Urothelium cell line (cell line): Measurements from ENCODE around the gene ACTR6.
"Not testable (repeated sequence)": the region's sequence is repeated elsewhere in the genome, so short reads cannot be mapped to it uniquely, and the experiment has no call there.

Source experiments
- DNase-seq: peaks from one replicate; pipeline ENCODE4 v3.0.0; 2011; ENCODE audit warnings: low spot score, mixed read lengths
- FAIRE-seq: peaks from 2 replicates; lab custom pipeline; 2011; peaks lifted over from hg19 to GRCh38; lab: Jason Lieb, UNC

ACTR6 gene

GRCh38 chr12:100184549-100185145 is 16.0 kb upstream of the ACTR6 start:
- FAIRE-seq = no peak
- DNase-seq = no peak

GRCh38 chr12:100185361-100185894 is 15.2 kb upstream of the ACTR6 start:
- DNase-seq = no peak
- no peak for FAIRE-seq

- FAIRE-seq (no peak), DNase-seq (no peak)
Observed at GRCh38 chr12:100186071-100186470, 14.5 kb upstream of the ACTR6 start.

- DNase-seq (no peak), FAIRE-seq (no peak)
Observed at GRCh38 chr12:100187068-100187467, 13.5 kb upstream of the ACTR6 start.

- FAIRE-seq (no peak), DNase-seq (no peak)
Observed at GRCh38 chr12:100187857-100188519, 12.6 kb upstream of the ACTR6 start.

GRCh38 chr12:100188888-100189635 is 11.6 kb upstream of the ACTR6 start:
- FAIRE-seq, DNase-seq: not testable (repeated sequence)

- no peak for FAIRE-seq
Observed at GRCh38 chr12:100189636-100190394, 10.8 kb upstream of the ACTR6 start.

GRCh38 chr12:100193085-100193484 is 7.5 kb upstream of the ACTR6 start:
- DNase-seq = no peak
- FAIRE-seq = no peak

More at GRCh38 chr12:100189636-100190394, 10.8 kb upstream of the ACTR6 start:
- no peak for DNase-seq

GRCh38 chr12:100197486-100197885 is 3.1 kb upstream of the ACTR6 start:
- FAIRE-seq (no peak), DNase-seq (no peak)

GRCh38 chr12:100199023-100199346 is 1.6 kb upstream of the ACTR6 start:
- FAIRE-seq = no peak

GRCh38 chr12:100199347-100200149 is 1.1 kb upstream of the ACTR6 start:
- FAIRE-seq = no peak

More at GRCh38 chr12:100199023-100199346, 1.6 kb upstream of the ACTR6 start:
- DNase-seq = no peak

GRCh38 chr12:100201604-100202423 is 1.2 kb downstream of the ACTR6 start:
- DNase-seq = no peak
- FAIRE-seq = no peak

More at GRCh38 chr12:100199347-100200149, 1.1 kb upstream of the ACTR6 start:
- peak; percentile 68 for DNase-seq

GRCh38 chr12:100207311-100207710 is 6.7 kb downstream of the ACTR6 start:
- FAIRE-seq = no peak

GRCh38 chr12:100208834-100209233 is 8.2 kb downstream of the ACTR6 start:
- DNase-seq (no peak), FAIRE-seq (no peak)

More at GRCh38 chr12:100207311-100207710, 6.7 kb downstream of the ACTR6 start:
- no peak for DNase-seq

GRCh38 chr12:100211698-100212097 is 11.1 kb downstream of the ACTR6 start:
- DNase-seq = no peak
- no peak for FAIRE-seq

- DNase-seq = no peak
- FAIRE-seq = no peak
Observed at GRCh38 chr12:100213016-100213891, 12.6 kb downstream of the ACTR6 start.

- FAIRE-seq = no peak
- DNase-seq = no peak
Observed at GRCh38 chr12:100214518-100214917, 13.9 kb downstream of the ACTR6 start.

GRCh38 chr12:100215209-100215608 is 14.6 kb downstream of the ACTR6 start:
- no peak for DNase-seq
- FAIRE-seq = no peak
